Measurements from ENCODE around the gene CD300LD.

DNA sequence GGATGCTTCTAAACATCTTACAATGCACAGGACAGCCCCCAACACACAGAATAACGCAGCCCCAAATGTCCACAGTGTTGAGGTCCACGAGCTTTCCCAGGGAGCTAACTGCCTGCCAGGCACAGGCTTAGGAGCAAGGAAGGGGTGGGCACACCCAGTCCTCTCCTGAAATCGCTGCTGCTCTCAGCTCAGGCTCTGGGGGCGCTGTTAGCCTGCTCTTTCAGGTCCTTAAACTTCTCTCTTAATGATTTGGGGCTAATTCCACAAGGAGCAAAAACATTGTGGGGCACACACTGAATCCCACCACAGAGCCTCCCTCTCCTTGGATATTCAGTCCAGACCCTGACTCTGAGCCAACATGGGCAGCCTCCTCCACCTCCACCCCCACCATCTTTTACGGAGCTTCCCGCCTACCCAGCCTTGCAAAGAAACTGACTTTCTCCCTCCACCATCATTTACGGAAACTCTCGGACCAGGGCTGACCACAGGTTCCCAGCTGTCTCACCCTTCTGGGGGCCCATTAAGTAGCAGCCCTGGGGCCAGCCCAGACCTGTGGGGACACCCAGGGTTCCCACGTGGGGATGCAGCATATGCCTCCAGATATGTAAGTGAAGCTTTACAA, 25.8 kb downstream of the CD300LD start:
- TF ChIP-seq, protein P1, sequence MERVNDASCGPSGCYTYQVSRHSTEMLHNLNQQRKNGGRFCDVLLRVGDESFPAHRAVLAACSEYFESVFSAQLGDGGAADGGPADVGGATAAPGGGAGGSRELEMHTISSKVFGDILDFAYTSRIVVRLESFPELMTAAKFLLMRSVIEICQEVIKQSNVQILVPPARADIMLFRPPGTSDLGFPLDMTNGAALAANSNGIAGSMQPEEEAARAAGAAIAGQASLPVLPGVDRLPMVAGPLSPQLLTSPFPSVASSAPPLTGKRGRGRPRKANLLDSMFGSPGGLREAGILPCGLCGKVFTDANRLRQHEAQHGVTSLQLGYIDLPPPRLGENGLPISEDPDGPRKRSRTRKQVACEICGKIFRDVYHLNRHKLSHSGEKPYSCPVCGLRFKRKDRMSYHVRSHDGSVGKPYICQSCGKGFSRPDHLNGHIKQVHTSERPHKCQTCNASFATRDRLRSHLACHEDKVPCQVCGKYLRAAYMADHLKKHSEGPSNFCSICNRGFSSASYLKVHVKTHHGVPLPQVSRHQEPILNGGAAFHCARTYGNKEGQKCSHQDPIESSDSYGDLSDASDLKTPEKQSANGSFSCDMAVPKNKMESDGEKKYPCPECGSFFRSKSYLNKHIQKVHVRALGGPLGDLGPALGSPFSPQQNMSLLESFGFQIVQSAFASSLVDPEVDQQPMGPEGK (CRISPR knock-in tag; IDR thresholded peaks at IDR 0.05; ENCODE audit: borderline replicate concordance) = no peak
- TF ChIP-seq CSDC2 (CRISPR knock-in tag; IDR thresholded peaks at IDR 0.05) (no peak), POU6F1 (CRISPR knock-in tag; IDR thresholded peaks at IDR 0.05; ENCODE audit: borderline replicate concordance, low read depth) (no peak)
